Inferior parietal cortex (tissue), 1 donor: ENCODE data around the gene MPPE1.
"Not testable (repeated sequence)": the region's sequence is repeated elsewhere in the genome, so short reads cannot be mapped to it uniquely, and the experiment has no call there.

Source experiments
- DNase-seq: peaks from one replicate; pipeline ENCODE4 v3.0.0-alpha.2; 2016; ENCODE audit errors: extremely low spot score

MPPE1 gene

DNA sequence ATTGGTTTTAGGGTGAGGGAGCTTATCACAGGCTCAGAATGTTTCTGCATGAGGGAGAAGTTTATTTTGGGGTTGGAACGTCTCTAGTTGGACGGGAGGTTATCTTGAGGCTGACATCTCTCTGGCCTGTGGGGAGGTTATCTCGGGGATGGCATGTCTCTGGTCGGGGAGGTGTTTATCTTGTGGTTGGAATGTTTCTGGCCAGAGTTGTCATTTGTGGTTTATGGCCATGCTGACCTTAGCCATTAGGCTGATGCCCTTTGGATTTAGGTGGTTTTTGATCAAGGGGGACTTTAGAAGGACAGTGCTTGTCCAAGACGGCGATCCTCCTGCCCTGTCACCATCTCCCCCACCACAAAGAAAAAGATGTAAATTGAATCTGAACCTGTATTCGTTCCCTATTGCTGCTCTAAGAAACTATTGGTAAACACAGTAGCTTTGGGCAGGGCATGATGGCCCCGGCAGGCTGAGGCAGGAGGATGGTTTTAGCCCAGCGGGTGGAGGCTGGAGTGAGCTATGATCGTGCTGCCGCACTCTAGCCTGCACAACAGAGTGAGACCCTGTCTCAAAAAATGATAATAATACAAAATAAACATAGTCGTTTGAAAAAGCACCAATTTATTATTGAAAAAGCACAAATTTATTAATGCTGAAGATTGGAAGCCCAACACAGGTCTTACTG lies 17.8 kb upstream of the MPPE1 start:
- DNase-seq: no peak

DNA sequence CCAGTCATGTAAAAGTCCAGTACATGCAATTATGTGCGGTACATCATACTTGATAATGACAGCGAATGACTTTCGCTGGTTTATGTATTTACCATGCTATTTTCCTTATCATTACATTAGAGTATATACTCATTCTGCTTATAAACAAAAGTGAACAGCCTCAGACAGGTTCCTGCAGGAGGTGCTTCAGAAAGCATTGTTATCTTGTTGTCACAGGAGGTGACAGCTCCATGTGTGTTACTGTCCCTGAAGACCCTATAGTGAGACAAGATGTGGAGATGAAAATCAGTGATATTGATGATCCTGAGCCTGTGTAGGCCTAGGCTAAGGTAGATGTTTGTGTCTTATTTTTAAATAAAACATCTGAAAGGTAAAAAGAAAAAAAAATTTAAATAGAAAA lies 15.3 kb upstream of the MPPE1 start:
- no peak for DNase-seq

DNA sequence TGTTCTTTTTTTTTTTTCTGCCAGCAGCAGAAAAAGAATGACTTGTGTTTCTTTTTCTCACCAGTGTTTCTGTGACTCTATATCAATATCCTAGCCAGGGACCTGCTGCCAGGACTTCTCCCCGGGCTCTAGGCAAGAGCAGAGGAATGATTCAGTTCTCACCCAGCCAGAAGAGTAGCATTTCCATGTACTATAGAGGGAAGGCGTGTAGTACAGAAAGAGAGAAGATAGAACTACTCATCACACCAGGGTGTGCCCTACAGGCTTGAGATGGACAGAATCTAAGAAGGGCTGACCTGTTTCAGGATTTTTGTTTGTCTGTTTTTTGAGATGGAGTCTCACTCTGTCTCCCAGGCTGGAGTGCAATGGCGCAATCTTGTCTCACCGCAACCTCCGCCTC lies 11.4 kb upstream of the MPPE1 start:
- not testable (repeated sequence) for DNase-seq

DNA sequence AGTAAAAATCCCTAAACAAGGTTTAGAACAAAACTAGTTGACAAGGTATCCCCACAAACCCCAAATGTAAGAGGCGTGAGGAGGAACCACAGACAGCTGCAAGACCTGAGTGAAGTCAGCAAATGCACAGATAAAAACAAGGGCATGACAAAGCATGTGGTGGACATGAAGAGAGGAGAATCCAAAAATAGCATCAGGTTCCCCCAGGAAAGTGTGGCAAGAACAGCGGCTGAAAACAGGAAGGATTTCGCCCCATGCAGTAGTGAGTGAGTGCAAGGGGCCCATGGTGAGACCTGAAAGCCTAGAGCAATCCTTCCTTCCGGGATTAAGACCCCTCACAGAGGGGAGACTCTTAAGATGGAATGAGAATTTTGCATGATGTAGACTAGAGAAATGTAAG lies 8.8 kb upstream of the MPPE1 start:
- DNase-seq: not testable (repeated sequence)

DNA sequence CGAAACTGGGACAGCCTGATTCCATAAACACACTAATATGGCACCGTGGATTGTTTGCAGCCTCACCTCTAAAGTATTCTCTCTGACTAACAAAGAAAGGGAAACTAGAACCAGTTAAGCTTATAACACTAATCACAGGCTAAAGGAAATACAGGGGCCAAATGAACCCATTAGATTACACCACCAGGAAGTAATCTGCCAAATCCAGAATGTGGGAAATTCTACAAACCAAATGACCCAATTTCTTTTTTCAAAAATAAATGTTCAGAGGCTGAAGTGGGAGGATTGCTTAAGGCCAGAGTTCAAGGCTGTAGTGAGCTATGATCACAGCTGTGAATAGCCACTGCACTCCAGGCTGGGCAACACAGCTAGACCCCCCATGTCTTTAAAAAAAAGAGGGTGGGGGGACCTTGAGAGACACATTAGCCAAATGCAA lies 1.5 kb upstream of the MPPE1 start:
- DNase-seq: no peak

DNA sequence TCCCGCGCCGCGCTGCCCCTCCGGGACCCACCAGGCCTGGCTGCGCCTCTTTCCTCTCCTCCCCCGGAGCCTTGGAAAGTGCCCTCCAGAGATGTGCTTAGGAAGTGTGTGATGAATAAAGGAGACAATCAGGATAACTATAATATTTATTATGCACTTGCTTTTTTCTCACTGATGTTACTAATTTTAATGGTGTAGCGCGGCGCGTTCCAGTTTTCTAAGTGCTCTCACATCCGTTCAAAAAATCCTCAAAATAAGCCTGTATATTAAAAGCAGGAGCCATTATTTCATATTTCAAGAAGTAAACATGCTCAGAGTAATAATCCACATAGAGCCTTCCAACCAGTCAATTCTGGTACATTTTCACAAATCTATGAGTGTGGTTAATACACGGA lies 941 bp upstream of the MPPE1 start:
- DNase-seq: peak; percentile 45

DNA sequence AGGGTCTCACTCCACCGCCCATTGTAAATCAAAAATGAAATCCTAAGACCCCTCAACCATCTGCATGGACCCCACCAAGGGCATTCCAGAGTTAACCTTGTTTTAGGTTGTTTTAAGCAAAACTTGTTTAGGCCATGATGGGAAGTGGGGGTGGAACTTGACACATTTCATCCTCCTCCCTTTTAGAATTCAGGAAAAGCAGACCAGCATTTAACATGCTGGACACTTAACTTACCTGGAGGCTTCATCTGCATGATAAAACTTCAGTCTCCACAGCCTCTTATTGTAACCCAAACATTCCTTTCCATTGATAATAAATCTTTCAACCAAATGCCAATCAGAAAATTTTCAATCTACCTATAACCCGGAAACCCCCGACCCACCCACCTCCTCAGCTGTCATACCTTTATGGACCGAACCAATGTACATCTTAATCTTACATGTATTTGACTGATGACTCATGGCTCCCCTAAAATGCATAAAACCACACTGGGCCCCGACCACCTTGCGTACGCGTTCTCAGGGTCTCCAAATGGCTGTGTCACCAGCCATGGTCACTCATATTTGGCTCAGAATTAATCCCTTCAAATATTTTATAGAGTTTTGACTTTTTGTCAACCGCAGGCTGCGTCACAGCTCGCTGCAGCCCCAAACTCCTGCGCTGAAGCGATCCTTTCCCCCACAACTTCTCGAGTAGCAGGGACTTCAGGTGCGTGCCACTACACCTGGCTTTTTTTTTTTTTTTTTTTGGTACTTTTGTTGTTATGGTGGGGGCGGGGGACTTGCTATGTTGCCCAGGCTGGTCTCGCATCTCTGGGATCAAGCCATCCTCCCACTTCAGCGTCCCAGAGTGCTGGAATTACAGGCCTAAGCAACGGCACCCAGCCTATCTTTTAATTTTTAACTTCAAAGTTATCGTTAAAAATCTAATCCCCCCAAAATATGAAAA lies 917 bp downstream of the MPPE1 start:
- no peak for DNase-seq

DNA sequence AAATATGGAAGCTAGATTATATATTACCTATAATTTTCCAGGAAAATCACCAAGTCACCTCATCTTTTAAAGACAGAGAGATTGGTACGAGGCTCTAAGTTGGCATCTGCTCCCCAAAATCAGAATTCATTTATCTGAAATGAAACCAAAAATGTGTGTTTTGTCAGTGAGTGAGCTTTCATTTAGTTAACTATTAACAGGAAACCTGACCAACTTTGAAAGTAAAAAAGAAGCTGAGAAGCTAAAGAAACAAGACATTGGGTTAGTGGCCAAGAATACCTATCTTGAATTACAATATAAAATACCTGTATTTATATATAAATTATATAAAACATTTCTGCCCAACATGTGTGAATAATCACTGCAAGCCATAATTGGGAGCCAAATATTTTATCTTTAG lies 1.9 kb downstream of the MPPE1 start:
- no peak for DNase-seq

DNA sequence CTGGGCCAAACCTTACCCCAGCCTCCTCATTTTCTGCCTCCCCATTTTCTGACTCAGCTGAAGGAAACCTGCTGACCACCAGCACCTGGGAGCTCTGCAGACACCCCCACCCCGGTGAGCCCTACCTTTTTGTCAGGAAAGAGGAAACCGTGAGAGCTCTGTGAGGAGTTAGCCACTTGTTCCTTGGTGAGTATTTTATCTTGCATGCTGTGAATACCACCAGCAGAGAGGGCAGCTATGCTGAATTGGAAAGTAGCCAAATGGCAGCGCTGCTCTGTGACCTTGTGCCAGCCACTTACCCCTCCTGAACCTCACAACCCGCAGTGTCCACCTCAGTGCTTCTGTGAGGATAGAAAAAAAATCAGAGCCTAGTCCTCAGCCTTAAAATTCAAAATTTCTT lies 2.5 kb downstream of the MPPE1 start:
- DNase-seq: no peak

DNA sequence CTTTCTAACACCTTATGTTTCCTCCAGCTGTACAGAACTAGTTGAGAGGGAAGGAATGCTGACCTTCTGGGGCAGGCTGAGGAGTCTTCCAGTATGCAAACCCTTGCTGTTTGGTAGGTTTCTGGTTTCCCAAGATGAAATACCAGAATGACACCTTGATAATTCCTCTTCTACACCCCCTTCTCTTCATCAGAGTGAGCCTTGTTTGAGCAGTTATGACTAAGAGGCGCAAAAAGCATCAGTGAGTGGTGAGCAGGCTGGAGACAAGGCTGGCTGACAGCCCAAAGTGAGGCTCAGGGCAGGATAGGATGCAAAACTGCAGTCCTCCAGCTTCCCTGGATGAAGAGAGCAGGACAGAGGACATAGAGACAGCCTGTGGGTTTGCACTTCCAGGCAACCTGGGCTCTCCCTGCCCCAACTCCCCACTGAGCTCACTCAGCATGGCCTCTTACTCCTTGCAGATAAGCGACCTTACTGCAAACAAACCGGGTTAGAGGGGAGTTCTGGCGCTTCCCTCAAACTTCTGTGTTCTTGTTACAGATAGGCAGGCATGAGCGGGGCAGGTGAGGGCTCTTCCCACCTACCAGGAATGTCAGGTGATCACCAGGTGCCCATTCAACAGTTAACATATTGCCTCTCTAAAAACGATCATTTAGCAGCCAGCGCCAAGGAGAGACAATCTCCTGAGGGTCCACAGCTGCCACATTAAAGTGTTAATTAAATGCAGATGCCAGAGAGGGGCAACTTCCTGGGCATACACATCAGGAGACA lies 5.4 kb downstream of the MPPE1 start:
- peak; percentile 39 for DNase-seq

DNA sequence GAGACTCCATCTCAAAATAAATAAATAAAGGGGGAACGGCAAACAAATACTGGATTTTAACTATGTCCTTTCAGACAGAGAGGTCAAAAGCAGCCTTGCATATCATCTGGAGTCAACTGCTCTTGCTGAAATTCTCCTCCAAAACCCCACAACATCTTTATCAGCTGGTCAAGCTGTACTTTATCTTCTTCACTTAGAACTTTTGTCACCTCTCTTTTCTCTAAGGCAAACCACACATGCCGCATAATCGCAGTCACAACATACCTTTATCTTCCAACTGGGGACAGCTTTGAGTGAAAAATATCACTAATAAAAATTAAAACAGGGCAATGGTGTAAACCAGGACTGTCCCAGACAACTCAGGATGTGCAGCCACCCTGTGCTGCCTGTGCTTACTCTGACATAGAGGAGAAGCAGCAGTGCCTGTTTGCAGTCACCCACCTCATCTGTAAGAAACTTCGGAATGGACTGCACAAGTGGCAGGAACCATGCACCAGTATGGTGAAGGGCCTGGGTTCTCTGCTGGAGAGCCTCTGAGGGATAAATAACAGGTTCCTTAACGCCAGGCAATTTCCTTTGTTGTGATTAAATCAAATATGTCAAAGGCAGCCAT lies 6.2 kb downstream of the MPPE1 start:
- DNase-seq: no peak

DNA sequence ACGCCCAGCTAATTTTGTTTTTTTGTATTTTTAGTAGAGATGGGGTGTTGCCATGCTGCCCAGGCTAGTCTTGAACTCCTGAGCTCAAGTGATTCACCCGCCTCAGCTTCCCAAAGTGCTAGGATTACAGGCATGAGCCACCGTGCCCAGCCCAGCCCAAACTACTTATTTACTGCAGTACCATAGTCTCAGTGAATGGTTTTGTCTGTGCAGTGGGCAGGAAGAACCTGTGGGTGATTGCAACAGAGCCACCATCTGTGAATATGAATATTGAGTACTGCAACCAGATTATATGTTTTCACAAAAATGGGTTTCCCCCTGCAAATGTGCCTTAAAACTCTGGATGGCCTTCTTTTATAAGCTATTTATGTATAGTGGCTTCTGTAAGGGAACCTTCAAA lies 9.1 kb downstream of the MPPE1 start:
- no peak for DNase-seq

DNA sequence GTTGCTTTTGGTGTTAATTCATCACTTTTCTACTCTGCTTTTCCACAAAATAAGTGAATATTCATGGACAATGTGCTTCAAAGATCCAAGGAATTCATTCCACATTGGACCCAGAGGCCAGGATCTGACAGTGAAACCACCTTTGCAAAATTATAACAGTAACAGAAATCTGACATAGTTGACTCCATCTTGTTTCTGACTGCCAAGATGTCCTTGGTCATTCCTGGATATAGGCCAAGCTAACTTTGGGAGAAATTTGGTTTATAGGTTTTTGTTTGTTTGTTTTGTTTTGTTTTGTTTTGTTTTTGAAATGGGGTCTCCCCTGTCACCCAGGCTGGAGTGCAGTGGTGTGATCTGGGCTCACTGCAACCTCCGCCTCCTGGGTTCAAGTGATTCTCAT lies 10.3 kb downstream of the MPPE1 start:
- no peak for DNase-seq

DNA sequence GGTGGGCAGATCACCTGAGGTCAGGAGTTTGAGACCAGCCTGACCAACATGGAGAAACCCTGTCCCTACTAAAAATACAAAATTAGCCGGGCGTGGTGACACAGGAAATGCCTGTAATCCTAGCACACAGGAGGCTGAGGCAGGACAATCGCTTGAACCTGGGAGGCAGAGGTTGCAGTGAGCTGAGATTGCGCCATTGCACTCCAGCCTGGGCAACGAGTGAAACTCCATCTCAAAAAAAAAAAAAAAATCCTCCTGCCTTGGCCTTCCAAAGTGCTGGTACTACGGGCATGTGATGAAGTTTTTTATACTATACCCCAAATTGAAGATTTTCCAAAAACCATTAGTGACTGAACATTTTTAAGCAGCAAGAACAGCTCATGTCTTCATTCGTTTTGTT lies 15.7 kb downstream of the MPPE1 start:
- DNase-seq: not testable (repeated sequence)

DNA sequence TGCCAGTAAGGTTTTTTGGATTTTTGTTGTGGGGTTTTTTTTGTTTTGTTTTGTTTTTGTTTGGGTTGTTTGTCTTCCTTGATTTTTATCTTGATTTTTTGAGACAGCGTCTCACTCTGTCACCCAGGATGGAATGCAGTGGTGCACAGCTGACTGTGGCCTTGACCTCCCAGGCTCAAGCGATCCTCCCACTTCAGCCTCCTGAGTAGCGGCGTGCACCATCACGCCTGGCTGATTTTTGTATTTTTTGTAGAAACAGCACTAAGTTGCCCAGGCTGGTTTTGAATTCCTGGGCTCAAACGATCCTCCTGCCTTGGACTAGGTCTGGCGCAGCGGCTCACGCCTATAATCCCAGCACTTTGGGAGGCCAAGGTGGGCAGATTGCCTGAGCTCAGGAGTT lies 16.4 kb downstream of the MPPE1 start:
- DNase-seq: no peak

DNA sequence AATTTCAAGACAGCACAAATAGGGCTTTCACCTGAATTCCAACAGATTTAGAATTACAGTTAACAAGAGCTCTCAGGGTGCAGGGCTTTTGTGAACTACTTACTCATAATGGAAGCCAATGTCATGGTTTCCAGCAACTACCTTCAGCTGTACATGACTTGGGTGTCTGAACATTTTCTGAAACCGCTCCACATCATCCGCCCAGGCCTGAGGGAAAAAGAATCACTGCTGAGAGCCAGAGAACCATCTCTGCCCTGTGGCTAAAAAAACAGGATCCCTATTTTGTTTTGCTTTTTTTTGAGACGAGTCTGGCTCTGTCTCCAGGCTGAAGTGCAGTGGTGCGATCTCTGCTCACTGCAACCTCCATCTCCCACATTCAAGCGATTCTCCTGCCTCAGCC lies 18.8 kb downstream of the MPPE1 start:
- DNase-seq: no peak

DNA sequence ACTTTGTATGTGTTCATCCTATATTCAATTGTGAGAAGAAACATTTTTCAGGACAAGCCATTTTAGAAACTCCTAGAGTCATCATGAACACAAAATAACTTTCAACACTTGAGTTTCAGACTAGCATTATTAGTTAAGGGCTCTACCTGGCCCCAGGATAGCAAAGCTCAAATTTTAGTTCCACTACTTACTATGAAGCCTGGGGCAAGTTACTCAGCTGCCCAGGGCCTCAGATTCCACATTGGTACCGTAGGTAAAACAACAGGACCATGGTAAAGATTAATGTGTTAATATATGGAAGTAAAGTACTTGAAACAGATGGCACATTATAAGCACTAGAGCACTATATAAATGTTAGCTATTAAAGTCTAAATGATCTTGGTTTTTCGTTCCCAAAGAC lies 19.4 kb downstream of the MPPE1 start:
- DNase-seq: no peak

DNA sequence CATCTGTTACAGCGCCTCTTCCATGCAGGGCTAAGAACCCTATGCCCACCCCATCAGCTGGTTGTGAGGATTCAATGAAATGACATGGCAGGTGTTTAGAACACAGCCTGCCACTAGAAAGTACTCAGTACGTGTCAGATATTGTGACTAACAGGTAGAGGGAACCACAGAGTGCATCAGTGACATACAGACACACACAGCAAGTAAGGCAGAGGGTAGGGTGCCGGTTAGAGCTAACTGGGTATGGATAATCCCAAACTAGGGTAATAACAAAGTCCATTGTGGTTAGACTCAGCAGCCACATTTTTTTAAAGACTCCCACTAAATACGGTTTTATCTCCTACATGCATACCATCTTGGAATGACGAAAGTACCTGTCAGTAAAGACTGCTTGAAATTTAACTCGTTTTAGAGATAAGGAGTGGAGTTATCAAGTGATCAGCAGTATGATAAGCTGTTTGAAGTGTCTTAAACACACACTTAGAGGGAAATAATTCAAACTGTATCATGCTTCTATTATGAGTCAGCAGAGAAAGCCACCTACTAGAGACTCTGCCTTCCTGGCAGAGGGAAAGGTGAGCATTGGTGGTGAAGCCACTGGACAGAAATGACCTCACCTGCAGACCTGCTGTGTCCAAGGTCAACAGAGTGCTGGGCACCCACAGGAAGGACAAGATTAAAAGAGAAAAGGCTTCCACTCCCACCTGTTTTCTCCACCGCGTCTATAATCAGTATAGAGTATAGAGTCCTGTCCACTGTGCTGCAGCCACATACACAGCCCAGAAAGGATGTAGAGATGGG lies 20.6 kb downstream of the MPPE1 start:
- DNase-seq: no peak

DNA sequence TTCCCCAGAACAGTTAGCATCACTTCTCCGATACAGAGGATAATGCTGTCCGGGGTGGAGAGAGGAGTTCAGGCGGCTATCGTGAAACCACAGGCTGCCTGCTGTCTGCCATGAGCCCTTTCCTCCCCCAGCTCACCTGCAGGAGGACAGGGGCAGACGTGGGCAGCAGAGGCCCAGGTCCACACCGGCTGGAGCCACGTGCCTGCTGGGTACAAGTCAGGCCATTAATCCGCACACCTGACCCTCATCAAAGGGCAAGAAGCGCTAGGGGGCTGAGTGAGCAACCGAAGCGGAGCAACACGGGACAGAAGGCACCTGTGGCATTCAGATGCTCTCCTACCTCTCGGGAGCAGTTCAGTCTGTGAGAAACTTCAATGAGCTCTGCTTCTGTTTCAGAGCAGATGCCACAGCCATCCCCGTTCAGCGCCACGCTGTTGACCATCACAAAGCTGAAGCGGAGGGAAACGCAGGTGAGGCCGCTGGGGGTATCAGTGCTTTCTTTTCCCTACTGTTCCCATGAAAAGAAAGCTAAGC lies 21.5 kb downstream of the MPPE1 start:
- no peak for DNase-seq

DNA sequence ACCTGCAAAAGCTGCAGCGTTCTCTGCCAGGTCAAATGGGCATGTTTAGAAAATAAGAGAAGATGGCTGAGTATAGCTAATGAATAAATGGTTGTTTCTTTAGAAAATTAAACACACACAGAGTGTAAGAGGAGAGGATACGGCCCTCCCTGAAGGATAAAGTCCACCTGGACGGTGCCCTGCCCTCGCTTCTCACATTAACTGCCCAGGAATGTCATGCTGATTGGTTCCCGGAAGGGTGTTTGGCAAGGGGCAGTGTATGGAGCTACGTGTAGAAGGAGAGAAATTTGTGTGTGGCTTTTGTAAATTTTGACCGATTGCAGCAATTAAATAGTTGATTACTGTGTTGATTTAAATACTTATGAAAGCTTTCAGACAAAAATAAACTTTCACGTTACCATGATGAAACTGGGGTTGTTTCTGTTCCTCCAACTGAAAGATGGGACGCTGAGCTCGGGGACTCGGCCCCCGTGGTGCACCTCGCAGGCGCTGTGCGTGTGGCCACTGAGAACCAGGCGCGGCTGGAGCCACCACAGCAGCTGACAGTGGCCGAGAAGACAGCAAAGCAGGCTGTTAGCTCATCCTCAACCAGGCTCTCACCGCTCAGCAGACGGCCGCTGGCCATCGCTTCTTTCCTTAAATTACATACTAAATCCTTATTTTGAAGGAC lies 22.7 kb downstream of the MPPE1 start:
- no peak for DNase-seq
